CD4-positive, alpha-beta T cell (primary cell): Measurements from ENCODE around the gene SF3A2. TPM values are rescaled to one million over a fixed set of nuclear protein-coding genes. Genes with fewer than 3 reads are reported as not detected.

ENCODE experiments used
- ATAC-seq: fragments of 200-7000 bp; cut with Tn5 transposase; one replicate; pipeline ENCODE4 v1.10.0; 2022; ENCODE audit warnings: mild to moderate bottlenecking; ENCODE audit not compliant: poor library complexity
- CTCF ChIA-PET: fragments of 350-600 bp; sonication (Branson Sonifier 250); formaldehyde crosslinking; loops from one replicate; lab custom pipeline; 2021; ENCODE audit warnings: antibody characterized with exemption, inconsistent platforms; lab: Charles Lee
- POLR2A ChIA-PET: fragments of 350-600 bp; sonication (Branson Sonifier 250); formaldehyde crosslinking; loops from one replicate; lab custom pipeline; 2021; ENCODE audit warnings: antibody characterized with exemption, inconsistent platforms; lab: Charles Lee
- DNase-seq, 14 experiments: peaks; one replicate each; pipeline ENCODE4 v3.0.0-alpha.2; 2013 to 2020; ENCODE audit warnings: mixed read lengths in 2 of 14
- H3K27ac ChIP-seq, 2 donors: one replicate each; pipeline versions ENCODE4 v1.5.1 to v1.7.0; 2013; ENCODE audit warnings: low read length in 2 of 2, low read depth in 1 of 2, mild to moderate bottlenecking in 1 of 2
- H3K27me3 ChIP-seq, 2 experiments: 1 replicate in 1 of 2; 2 replicates in 1 of 2; pipeline versions ENCODE4 v1.6.1 to v1.7.0; 2013; ENCODE audit warnings: low read length in 2 of 2, control low read depth in 1 of 2, mild to moderate bottlenecking in 1 of 2, moderate library complexity in 1 of 2; ENCODE audit not compliant: insufficient read depth in 2 of 2, control insufficient read depth in 1 of 2
- H3K36me3 ChIP-seq: one replicate; pipeline ENCODE4 v1.6.1; 2013; ENCODE audit warnings: low read length, control low read depth; ENCODE audit not compliant: insufficient read depth
- H3K4me1 ChIP-seq: one replicate; pipeline ENCODE4 v1.6.1; 2013; ENCODE audit warnings: low read length, control low read depth; ENCODE audit not compliant: insufficient read depth
- H3K4me3 ChIP-seq: one replicate; pipeline ENCODE4 v1.5.1; 2013; ENCODE audit warnings: mild to moderate bottlenecking, low read length, moderate library complexity
- H3K9me3 ChIP-seq, 2 experiments: 1 replicate in 1 of 2; 2 replicates in 1 of 2; pipeline versions ENCODE4 v1.6.1 to v1.7.0; 2013; ENCODE audit warnings: low read length in 2 of 2, mild to moderate bottlenecking in 2 of 2, control low read depth in 1 of 2, moderate library complexity in 1 of 2; ENCODE audit not compliant: control insufficient read depth in 1 of 2, insufficient read depth in 1 of 2
- H3K27ac Mint-ChIP-seq: one replicate; pipeline ENCODE4 v1.8.0; 2020; ENCODE audit warnings: mixed read lengths
- H3K27me3 Mint-ChIP-seq: one replicate; pipeline ENCODE4 v1.8.0; 2021; ENCODE audit warnings: mixed read lengths
- H3K36me3 Mint-ChIP-seq: one replicate; pipeline ENCODE4 v1.8.0; 2021; ENCODE audit warnings: low read depth, mixed read lengths
- H3K4me1 Mint-ChIP-seq: one replicate; pipeline ENCODE4 v1.8.0; 2021; ENCODE audit warnings: low read depth, mixed read lengths
- H3K4me3 Mint-ChIP-seq: one replicate; pipeline ENCODE4 v1.8.0; 2020; ENCODE audit warnings: mild to moderate bottlenecking, mixed read lengths
- H3K9me3 Mint-ChIP-seq: one replicate; pipeline ENCODE4 v1.8.0; 2020; ENCODE audit warnings: mixed read lengths
- CTCF ChIP-seq: fragments of 200-600 bp; IDR thresholded peaks from one replicate; pipeline ENCODE4 v1.8.0; 2022; ENCODE audit warnings: antibody characterized with exemption, mild to moderate bottlenecking
- intact Hi-C, 2 experiments: fragments of 100-400 bp; cut with DNase I in 1 of 2; cut with micrococcal nuclease in 1 of 2; formaldehyde crosslinking; loops; one replicate each; pipeline versions ENCODE4 v1.15.1 to v1.9.0; 2023 to 2025; cut with DNase I, micrococcal nuclease
- total RNA-seq, 174 experiments: library from RNA in 2 of 174; stranded (reverse) in 2 of 174; gene quantifications; one replicate each; pipeline ENCODE4 v1.2.3 and lab custom pipeline; 2021 to 2026

The SF3A2 gene
- total RNA-seq, 2 experiments from 2014 or later: 186 to 194 TPM

DNA sequence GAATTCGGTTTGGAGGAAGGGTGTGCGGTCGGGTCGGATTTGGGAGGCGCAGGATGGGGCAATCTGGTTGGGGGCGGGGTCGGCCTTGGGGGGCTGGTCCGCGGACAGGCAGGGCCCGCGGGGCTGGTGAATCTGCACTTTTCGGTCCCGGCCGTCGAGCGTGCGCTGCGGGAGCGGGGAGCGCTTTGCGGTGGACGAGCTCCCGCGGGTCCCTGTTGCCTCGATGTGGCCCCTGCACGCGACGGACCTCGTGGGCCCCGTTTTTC is 33.5 kb downstream of the SF3A2 start:
- H3K27me3 ChIP-seq: peaks cover 0 to 6% of the 10 kb centered on the region in 2 experiments
- no peak for TF ChIP-seq CTCF
- Mint-ChIP-seq H3K4me3 (peak overlapping the region; percentile 97), H3K9me3 (no peaks in the 10 kb centered on the region), H3K36me3 (peaks cover 52% of the 10 kb centered on the region), H3K27ac (peak overlapping the region; percentile 97), H3K4me1 (peaks cover 35% of the 10 kb centered on the region), H3K27me3 (no peaks in the 10 kb centered on the region)
- peaks cover 57% of the 10 kb centered on the region for H3K4me1 ChIP-seq
- peaks cover 0 to 6% of the 10 kb centered on the region in 2 experiments for H3K9me3 ChIP-seq
- peaks cover 24% of the 10 kb centered on the region for H3K36me3 ChIP-seq
- H3K27ac ChIP-seq: peak overlapping the region; percentile 50 to 94
- ATAC-seq (no peak), DNase-seq (peak in 6 of 14 experiments; percentile 23 to 65 (median 46))
- CTCF ChIA-PET: interaction anchor here (1.3 to 2.0 kb wide), 3 partner anchors 8 to 34 kb away, joined by 3 to 5 read pairs (median 5); partner anchors contain the start of gene PLEKHJ1
- peak overlapping the region; percentile 98 for H3K4me3 ChIP-seq
- intact Hi-C loops: loop anchor here in 1 of 2 experiments (2.0 to 10.0 kb wide), 3 partner anchors 57 to 345 kb away; partner anchors contain the start of genes LSM7 and SPPL2B
- POLR2A ChIA-PET: interaction anchor here (0.6 to 11.5 kb wide), 11 partner anchors 14 to 208 kb away, joined by 3 to 195 read pairs (median 4); partner anchors contain the start of genes AMH, JSRP1, LSM7 and PLEKHJ1

- ATAC-seq (peak; percentile 22), DNase-seq (peak in 13 of 14 experiments; percentile 46 to 89 (median 64))
- ChIA-PET CTCF (interaction anchor here (1.1 to 2.0 kb wide), 4 partner anchors 9 to 114 kb away, joined by 3 to 5 read pairs (median 4); partner anchors contain the start of gene PLEKHJ1), POLR2A (interaction anchor here (0.7 to 11.5 kb wide), 11 partner anchors 14 to 157 kb away, joined by 3 to 195 read pairs (median 4); partner anchors contain the start of genes AMH, JSRP1, LSM7 and PLEKHJ1)
- peaks cover 54% of the 10 kb centered on the region for H3K36me3 Mint-ChIP-seq
- peaks cover 26% of the 10 kb centered on the region for H3K36me3 ChIP-seq
- H3K27ac ChIP-seq: peak overlapping the region; percentile 60 to 94
- no peak for TF ChIP-seq CTCF
- H3K4me3 ChIP-seq: peak overlapping the region; percentile 98
- H3K27me3 ChIP-seq: peaks cover 0 to 6% of the 10 kb centered on the region in 2 experiments
- H3K9me3 ChIP-seq: peaks cover 0 to 6% of the 10 kb centered on the region in 2 experiments
- H3K27ac Mint-ChIP-seq: peak overlapping the region; percentile 97
- H3K27me3 Mint-ChIP-seq: no peaks in the 10 kb centered on the region
- peaks cover 37% of the 10 kb centered on the region for H3K4me1 Mint-ChIP-seq
- H3K9me3 Mint-ChIP-seq: no peaks in the 10 kb centered on the region
- peaks cover 62% of the 10 kb centered on the region for H3K4me1 ChIP-seq
- H3K4me3 Mint-ChIP-seq: peak overlapping the region; percentile 97
- intact Hi-C loops: loop anchor here in 1 of 2 experiments (2.0 to 10.0 kb wide), 3 partner anchors 57 to 344 kb away; partner anchors contain the start of genes LSM7 and SPPL2B
Observed at GRCh38 chr19:2270423-2271233, 34.0 kb downstream of the SF3A2 start.
